Spleen (tissue), 7 donors: ENCODE results near the gene NT5DC3.

Experiments
- CTCF ChIP-seq, 11 experiments: fragments of 200-600 bp in 7 of 11; fragments of 450-650 bp in 4 of 11; sonication (generic) in 4 of 11; IDR thresholded peaks in 8 of 11; conservative IDR thresholded peaks in 3 of 11; 1 replicate in 7 of 11; 2 replicates in 4 of 11; pipeline versions ENCODE4 v1.4.0 to v1.8.0; 2016 to 2021; ENCODE audit warnings: antibody characterized with exemption in 11 of 11, inconsistent platforms in 4 of 11, mild to moderate bottlenecking in 1 of 11
- POLR2A ChIP-seq, 3 donors: fragments of 450-650 bp; IDR thresholded peaks; one replicate each; pipeline ENCODE4 v1.5.1; 2017; ENCODE audit warnings: antibody characterized with exemption in 3 of 3, mild to moderate bottlenecking in 1 of 3
- POLR2AphosphoS5 ChIP-seq, 3 donors: sonication (generic); formaldehyde crosslinking; IDR thresholded peaks; one replicate each; pipeline ENCODE4 v1.5.1; 2017; ENCODE audit warnings: antibody characterized with exemption in 3 of 3
- donor health status: DM: no; HTN: no; CAD: no; lungs with moderate emphysema.
- donor health status: DM: no; HTN: no; CAD: no.
- donor health status: DM: no; HTN: no; CAD: no.

DNA sequence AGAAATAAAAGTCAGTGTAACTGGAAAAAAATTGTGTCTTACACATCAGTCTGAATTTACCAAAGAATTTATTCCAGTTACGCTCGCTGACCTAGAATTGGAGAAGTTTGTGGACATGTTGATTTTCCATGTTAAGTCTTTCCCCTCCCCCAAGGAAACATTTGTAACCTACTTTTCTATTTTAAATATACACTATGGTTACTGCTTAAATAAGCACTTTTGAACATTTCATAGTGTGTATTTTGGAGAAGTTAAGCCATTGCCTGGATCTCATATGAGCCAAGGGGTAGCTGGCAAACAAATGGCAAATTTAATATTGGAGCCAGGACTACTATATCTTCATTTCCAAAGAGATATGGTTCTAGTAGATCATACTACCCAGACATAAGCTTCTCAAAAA is 42.9 kb upstream of the NT5DC3 start:
- TF ChIP-seq POLR2AphosphoS5 (IDR thresholded peaks at IDR 0.05), result no peak
- TF ChIP-seq CTCF (IDR thresholded peaks at IDR 0.05 in 8 of 11, conservative IDR thresholded peaks at IDR 0.05 in 3 of 11), result no peak
- no peak for TF ChIP-seq POLR2A (IDR thresholded peaks at IDR 0.05)
